ENCODE measurements around the gene SNRPD3. TPM values are rescaled to one million over a fixed set of nuclear protein-coding genes. Genes with fewer than 3 reads are reported as not detected.
A peak's percentile ranks its signal among the peaks of the same experiment; 100 is the strongest.

Gene SNRPD3
- 103 TPM for polyA plus RNA-seq (2013, experiment 1 of 2)
- polyA plus RNA-seq (2013, experiment 2 of 2), result 104 TPM

DNA sequence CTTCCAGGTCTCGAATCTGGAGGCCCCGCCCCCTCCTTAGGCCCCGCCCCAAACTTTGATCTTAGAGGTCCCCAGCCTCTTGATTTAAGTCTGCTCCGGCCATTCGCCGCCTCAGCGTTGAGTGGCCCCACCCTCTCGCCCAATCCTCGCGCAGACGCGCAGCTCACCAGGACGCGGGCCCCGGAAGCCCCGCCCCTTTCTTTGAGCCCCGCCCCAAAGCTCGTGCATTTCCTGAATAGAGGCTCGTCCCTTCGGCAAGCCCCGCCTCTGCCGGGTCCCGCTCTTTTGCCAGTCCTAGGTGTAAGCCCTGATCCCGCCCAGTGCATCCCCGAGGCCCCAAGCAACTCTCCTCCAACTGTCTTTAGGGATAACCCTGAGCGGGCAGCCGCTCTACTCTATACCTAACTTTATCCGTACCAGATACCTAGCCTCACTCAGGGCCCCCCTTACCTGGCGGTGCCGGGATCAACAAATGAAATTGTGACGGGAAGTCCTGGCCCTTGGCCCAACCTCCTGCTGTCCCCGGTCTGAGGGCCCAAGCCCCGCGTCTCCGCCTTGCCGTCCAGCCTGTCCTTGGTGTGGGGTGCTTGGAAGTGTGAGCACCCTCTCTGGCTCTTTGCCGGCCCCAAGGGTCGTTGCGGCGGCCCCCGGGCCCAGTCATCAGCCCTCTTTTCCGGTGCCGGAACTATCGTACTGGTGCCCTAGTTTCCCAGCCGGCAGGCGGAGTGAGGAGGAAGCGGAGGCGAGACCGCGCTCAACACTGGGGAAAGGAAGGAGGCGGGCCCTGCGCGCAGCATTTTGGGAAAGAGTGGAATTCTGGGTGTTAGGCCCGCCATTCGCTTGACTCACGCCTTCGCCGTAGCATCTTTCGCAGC lies at the start of gene SNRPD3:
SNRPD3 (plus strand) TSS at position 835 of the 875 bp plus-strand sequence. CDS start 1,676 bp downstream, outside the sequence.
- Histone ChIP-seq H4K8ac (ENCODE audit: low read depth, low read length) (no peak within 1 kb of the TSS), H3K9ac (ENCODE audit: low read depth, low read length, poor library complexity) (peak within 1 kb of the TSS; percentile 96), H2AK5ac (ENCODE audit: low read depth, low read length) (no peak within 1 kb of the TSS), H2BK15ac (ENCODE audit: low read length) (peak within 1 kb of the TSS; percentile 97), H3K4me2 (ENCODE audit: insufficient read depth, low read length, poor library complexity, severe bottlenecking) (peak within 1 kb of the TSS; percentile 85), H3K36me3 (replicated peaks in 1 of 2; ENCODE audit: control insufficient read depth in 2 of 2, insufficient read depth in 2 of 2, low read length in 2 of 2) (peaks cover 21 to 53% of the 10 kb centered on the region in 2 donors), H4K91ac (ENCODE audit: low read depth, low read length, poor library complexity) (peak within 1 kb of the TSS; percentile 94), H2BK12ac (ENCODE audit: low read length) (no peak within 1 kb of the TSS), H2AFZ (ENCODE audit: low read length) (peak within 1 kb of the TSS; percentile 94), H3K27ac (replicated peaks; ENCODE audit: low read length) (peak within 1 kb of the TSS; percentile 90), H3K27me3 (ENCODE audit: control insufficient read depth in 3 of 3, insufficient read depth in 3 of 3, low read depth in 1 of 3, low read length in 3 of 3) (no peaks in the 10 kb centered on the region), H3K18ac (ENCODE audit: low read length) (peak within 1 kb of the TSS; percentile 99), H3K23ac (ENCODE audit: low read depth, low read length, poor library complexity) (peak within 1 kb of the TSS; percentile 95), H3K4me3 (ENCODE audit: low read length in 2 of 2) (peak within 1 kb of the TSS; percentile 90 to 95), H2BK120ac (ENCODE audit: low read depth, low read length) (peak within 1 kb of the TSS; percentile 69), H3K79me1 (ENCODE audit: low read depth, low read length) (peaks cover 25% of the 10 kb centered on the region), H2BK5ac (ENCODE audit: low read length) (peak within 1 kb of the TSS; percentile 33), H3K9me3 (replicated peaks in 1 of 2; ENCODE audit: control insufficient read depth in 2 of 2, insufficient read depth in 1 of 2, low read depth in 1 of 2, low read length in 2 of 2) (no peaks in the 10 kb centered on the region), H3K4ac (ENCODE audit: low read length) (peak within 1 kb of the TSS; percentile 69), H3K4me1 (ENCODE audit: control insufficient read depth in 2 of 2, insufficient read depth in 1 of 2, low read depth in 1 of 2, low read length in 2 of 2) (peaks cover 11 to 18% of the 10 kb centered on the region in 2 donors), H3K14ac (ENCODE audit: low read length) (peak within 1 kb of the TSS; percentile 82)
- peak; percentile 99 for DNase-seq (ENCODE audit: low spot score)
- WGBS, 2 donors (ENCODE audit: extremely low coverage in 2 of 2, insufficient read length in 2 of 2, insufficient replicate concordance in 1 of 2), result no CpG with 5 or more reads among the region's 59 CpGs

DNA sequence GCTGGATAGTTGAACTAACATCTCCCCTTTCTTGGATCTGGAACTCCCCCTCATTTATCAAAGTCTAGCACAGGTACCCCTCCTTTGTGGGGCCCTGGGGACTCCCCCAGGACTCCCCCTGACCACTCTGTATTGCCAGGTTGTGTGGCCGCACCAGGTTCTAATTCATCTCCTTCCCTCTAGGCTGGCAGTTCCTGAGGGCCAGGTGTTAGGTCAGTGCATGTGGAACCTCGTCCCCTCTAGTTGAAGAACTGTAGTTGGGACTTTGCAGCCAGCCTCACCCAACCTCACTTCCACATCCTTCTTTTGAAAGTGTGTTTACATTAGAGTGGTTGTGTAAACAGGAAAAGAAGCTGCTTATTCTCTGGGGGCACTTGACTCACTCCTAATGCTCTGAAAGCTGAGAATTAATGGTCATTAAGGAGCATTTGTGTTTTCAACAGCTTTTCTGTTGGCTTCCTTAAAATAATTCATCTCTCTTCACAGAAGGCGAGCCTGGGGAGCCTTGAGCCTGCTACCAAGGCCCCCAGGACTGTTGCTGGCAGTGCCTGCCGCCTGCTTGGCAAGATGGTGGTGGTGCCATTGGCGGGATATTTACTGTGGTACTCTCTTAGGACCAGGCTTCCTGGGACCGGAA lies 48.9 kb upstream of the SNRPD3 start:
- Histone ChIP-seq H3K14ac (ENCODE audit: low read length) (no peak overlapping the region), H3K27ac (replicated peaks; ENCODE audit: low read length) (no peak overlapping the region), H3K9ac (ENCODE audit: low read depth, low read length, poor library complexity) (no peak overlapping the region), H3K4ac (ENCODE audit: low read length) (no peak overlapping the region), H3K79me1 (ENCODE audit: low read depth, low read length) (no peaks in the 10 kb centered on the region), H3K23ac (ENCODE audit: low read depth, low read length, poor library complexity) (no peak overlapping the region), H3K9me3 (replicated peaks in 1 of 2; ENCODE audit: control insufficient read depth in 2 of 2, insufficient read depth in 1 of 2, low read depth in 1 of 2, low read length in 2 of 2) (no peaks in the 10 kb centered on the region), H3K4me2 (ENCODE audit: insufficient read depth, low read length, poor library complexity, severe bottlenecking) (no peak overlapping the region), H2AK5ac (ENCODE audit: low read depth, low read length) (no peak overlapping the region), H4K91ac (ENCODE audit: low read depth, low read length, poor library complexity) (no peak overlapping the region), H3K4me3 (ENCODE audit: low read length in 2 of 2) (no peak overlapping the region), H2AFZ (ENCODE audit: low read length) (no peak overlapping the region), H2BK12ac (ENCODE audit: low read length) (no peak overlapping the region), H3K27me3 (ENCODE audit: control insufficient read depth in 3 of 3, insufficient read depth in 3 of 3, low read depth in 1 of 3, low read length in 3 of 3) (no peaks in the 10 kb centered on the region), H3K4me1 (ENCODE audit: control insufficient read depth in 2 of 2, insufficient read depth in 1 of 2, low read depth in 1 of 2, low read length in 2 of 2) (peaks cover 2 to 5% of the 10 kb centered on the region in 2 donors), H2BK5ac (ENCODE audit: low read length) (no peak overlapping the region), H4K8ac (ENCODE audit: low read depth, low read length) (no peak overlapping the region), H2BK15ac (ENCODE audit: low read length) (no peak overlapping the region), H2BK120ac (ENCODE audit: low read depth, low read length) (no peak overlapping the region), H3K18ac (ENCODE audit: low read length) (peak overlapping the region; percentile 13), H3K36me3 (replicated peaks in 1 of 2; ENCODE audit: control insufficient read depth in 2 of 2, insufficient read depth in 2 of 2, low read length in 2 of 2) (no peaks in the 10 kb centered on the region)
- no CpG with 5 or more reads among the region's 6 CpGs for WGBS, 2 donors (ENCODE audit: extremely low coverage in 2 of 2, insufficient read length in 2 of 2, insufficient replicate concordance in 1 of 2)
- no peak for DNase-seq (ENCODE audit: low spot score)

DNA sequence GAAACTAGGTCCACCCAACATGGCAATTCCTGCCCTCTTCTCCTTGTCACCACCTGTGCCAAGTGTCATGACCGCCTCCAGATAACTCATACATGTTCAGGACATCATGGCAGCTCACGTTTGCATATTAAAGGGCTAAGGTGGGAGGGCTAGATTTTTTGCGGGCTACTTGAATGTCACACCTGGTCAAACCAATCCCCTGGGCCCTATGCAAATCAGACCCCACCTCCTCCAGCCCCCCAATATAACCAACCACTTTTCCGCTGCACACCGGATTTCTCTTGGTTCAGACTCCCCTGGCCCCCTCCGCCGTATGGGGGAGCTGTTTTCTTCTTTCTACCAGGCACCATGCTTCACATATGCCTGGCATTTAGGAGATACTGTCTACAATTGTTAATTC lies 48.1 kb upstream of the SNRPD3 start:
- no peaks in the 10 kb centered on the region for H3K9me3 ChIP-seq (replicated peaks in 1 of 2; ENCODE audit: control insufficient read depth in 2 of 2, insufficient read depth in 1 of 2, low read depth in 1 of 2, low read length in 2 of 2)
- peaks cover 0 to 2% of the 10 kb centered on the region in 2 donors for H3K4me1 ChIP-seq (ENCODE audit: control insufficient read depth in 2 of 2, insufficient read depth in 1 of 2, low read depth in 1 of 2, low read length in 2 of 2)
- no peak overlapping the region for H3K9ac ChIP-seq (ENCODE audit: low read depth, low read length, poor library complexity)
- H3K23ac ChIP-seq (ENCODE audit: low read depth, low read length, poor library complexity), result no peak overlapping the region
- no peak overlapping the region for H4K91ac ChIP-seq (ENCODE audit: low read depth, low read length, poor library complexity)
- H3K4me3 ChIP-seq (ENCODE audit: low read length in 2 of 2), result no peak overlapping the region
- no peak overlapping the region for H3K27ac ChIP-seq (replicated peaks; ENCODE audit: low read length)
- no peaks in the 10 kb centered on the region for H3K79me1 ChIP-seq (ENCODE audit: low read depth, low read length)
- H3K4ac ChIP-seq (ENCODE audit: low read length), result no peak overlapping the region
- no CpG with 5 or more reads among the region's 7 CpGs for whole genome bisulfite sequencing, 2 donors (ENCODE audit: extremely low coverage in 2 of 2, insufficient read length in 2 of 2, insufficient replicate concordance in 1 of 2)
- H2BK120ac ChIP-seq (ENCODE audit: low read depth, low read length), result no peak overlapping the region
- no peaks in the 10 kb centered on the region for H3K36me3 ChIP-seq (replicated peaks in 1 of 2; ENCODE audit: control insufficient read depth in 2 of 2, insufficient read depth in 2 of 2, low read length in 2 of 2)
- H2AFZ ChIP-seq (ENCODE audit: low read length), result no peak overlapping the region
- H3K18ac ChIP-seq (ENCODE audit: low read length), result no peak overlapping the region
- H2AK5ac ChIP-seq (ENCODE audit: low read depth, low read length), result no peak overlapping the region
- no peak overlapping the region for H2BK12ac ChIP-seq (ENCODE audit: low read length)
- no peak overlapping the region for H3K14ac ChIP-seq (ENCODE audit: low read length)
- H4K8ac ChIP-seq (ENCODE audit: low read depth, low read length), result no peak overlapping the region
- no peak overlapping the region for H2BK15ac ChIP-seq (ENCODE audit: low read length)
- no peak overlapping the region for H2BK5ac ChIP-seq (ENCODE audit: low read length)
- H3K4me2 ChIP-seq (ENCODE audit: insufficient read depth, low read length, poor library complexity, severe bottlenecking), result no peak overlapping the region
- no peaks in the 10 kb centered on the region for H3K27me3 ChIP-seq (ENCODE audit: control insufficient read depth in 3 of 3, insufficient read depth in 3 of 3, low read depth in 1 of 3, low read length in 3 of 3)
- DNase-seq (ENCODE audit: low spot score), result no peak
